ENCODE measurements around the gene NCOA3. TPM values are rescaled to one million over a fixed set of nuclear protein-coding genes. Genes with fewer than 3 reads are reported as not detected.

NCOA3 gene
- total RNA-seq, 1 donor = 53.3 TPM

DNA sequence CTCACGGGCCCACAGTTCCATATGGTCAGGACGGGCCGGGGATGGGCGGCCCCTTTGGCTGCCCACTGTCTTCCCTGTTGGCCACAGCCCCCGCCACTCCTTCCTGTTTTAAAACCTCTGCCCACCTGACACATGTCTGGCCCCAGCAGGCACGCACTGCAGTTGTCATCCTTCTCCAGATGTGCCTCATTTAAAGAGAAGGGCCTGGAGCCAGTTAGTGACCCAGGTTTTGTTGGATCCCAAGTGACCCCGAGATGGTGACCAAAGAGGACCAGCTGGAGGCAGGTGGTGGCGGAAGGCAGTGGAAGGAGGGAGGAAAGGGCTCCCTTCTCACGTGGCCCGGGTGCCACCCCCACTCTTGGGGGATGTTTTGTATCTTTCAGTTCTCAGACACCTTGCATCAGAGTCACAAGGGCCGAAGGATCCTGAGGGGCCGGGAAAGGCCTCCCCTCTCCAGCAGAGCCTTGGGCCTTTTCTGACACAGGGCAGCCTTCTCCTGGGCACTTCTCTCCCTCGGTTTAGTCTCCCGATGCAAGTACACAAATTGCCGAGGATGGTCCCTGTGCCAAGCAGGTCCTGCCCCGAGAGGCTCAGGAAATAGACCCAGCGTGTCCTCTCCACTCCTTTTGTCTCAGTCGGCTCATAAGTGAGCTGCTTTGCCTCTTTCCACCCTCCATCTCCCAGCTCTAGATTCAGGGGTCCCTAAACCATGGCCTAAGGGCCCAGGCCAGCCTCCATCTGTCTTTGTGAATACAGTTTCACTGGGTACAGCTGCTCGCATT lies 166.0 kb downstream of the NCOA3 start:
- TF ChIP-seq, protein P1, sequence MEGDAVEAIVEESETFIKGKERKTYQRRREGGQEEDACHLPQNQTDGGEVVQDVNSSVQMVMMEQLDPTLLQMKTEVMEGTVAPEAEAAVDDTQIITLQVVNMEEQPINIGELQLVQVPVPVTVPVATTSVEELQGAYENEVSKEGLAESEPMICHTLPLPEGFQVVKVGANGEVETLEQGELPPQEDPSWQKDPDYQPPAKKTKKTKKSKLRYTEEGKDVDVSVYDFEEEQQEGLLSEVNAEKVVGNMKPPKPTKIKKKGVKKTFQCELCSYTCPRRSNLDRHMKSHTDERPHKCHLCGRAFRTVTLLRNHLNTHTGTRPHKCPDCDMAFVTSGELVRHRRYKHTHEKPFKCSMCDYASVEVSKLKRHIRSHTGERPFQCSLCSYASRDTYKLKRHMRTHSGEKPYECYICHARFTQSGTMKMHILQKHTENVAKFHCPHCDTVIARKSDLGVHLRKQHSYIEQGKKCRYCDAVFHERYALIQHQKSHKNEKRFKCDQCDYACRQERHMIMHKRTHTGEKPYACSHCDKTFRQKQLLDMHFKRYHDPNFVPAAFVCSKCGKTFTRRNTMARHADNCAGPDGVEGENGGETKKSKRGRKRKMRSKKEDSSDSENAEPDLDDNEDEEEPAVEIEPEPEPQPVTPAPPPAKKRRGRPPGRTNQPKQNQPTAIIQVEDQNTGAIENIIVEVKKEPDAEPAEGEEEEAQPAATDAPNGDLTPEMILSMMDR (IDR thresholded peaks at IDR 0.05; ENCODE audit: insufficient read depth, low read length) = no peak
- H3K4me3 ChIP-seq (ENCODE audit: low read depth, low read length) = no peak overlapping the region
- no peak for DNase-seq (ENCODE audit: low read depth)

DNA sequence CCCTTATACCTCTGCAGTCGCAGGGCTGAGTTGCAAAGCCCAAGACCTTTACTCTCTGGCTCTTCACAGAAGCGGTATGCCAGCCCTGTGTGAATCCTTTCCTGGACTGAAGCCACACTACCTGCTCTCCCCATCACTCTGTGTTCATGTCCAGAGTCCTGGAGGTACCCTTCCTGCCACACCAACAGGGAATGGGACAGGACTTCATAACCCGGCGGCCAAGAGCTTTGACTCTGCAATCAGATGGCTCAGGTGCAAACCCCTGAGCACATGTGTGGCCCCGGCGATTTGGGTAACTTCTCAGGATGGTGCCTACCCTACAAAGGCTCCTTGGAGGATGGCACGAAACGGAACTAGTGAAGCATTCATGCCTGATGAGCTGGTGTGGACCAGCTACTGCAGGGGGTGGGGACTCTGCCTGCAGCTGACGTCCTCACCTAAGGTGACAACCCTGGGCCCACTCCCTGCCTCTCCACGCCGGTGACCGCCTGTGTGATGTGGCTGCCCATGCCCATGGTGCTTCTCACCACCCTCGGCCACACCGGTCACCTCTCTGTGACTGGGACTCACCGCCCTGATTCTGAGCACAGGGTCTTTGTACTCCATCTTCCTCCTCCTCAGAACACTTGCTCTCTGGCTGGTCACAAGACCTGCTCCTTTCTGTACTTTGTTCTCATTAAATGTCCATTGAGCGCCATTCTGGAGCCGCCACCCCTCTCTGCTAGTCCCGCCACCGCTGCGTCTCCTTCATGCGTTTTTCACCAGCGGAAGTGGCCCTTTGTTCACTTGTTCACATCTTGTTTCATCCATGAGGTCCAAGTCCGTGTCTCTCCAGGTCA lies 166.8 kb downstream of the NCOA3 start:
- DNase-seq (ENCODE audit: low read depth) = no peak
- TF ChIP-seq, protein P1 (IDR thresholded peaks at IDR 0.05; ENCODE audit: insufficient read depth, low read length) = no peak
- no peak overlapping the region for H3K4me3 ChIP-seq (ENCODE audit: low read depth, low read length)

DNA sequence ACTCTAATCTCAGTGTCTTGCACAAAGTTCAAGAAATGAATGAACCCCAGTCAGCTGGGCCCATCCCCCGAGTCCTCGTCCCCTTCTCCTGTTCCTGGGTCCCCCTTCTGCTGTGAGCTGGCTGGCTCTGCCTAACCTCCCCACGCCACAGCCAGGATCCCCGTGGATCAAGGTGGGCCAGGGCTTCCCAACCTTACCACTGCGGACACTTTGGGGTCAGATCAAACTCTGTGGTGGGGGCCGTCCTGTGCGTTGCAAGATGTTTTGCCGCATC lies 167.4 kb downstream of the NCOA3 start:
- H3K4me3 ChIP-seq (ENCODE audit: low read depth, low read length) = no peak overlapping the region
- TF ChIP-seq, protein P1 (IDR thresholded peaks at IDR 0.05; ENCODE audit: insufficient read depth, low read length) = no peak
- no peak for DNase-seq (ENCODE audit: low read depth)

DNA sequence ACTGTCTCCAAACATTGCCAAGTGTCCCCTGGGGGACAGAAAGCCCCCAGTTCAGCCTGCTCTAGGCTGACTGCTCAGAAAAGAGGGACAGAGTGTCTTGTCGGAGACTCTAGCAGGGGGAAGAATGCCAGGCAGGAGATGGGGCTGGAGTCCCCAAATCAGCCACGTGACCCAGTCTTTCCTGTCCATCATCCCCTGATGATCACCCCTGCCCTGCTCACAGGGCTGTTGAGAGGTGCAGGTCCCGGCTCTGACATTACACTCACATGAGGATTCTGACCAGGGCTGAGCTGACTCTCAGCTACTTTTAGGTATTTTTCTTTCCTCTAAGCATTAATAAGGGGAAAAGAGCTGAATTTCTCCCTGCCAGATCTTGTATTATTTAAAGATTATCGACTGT lies 167.8 kb downstream of the NCOA3 start:
- TF ChIP-seq, protein P1 (IDR thresholded peaks at IDR 0.05; ENCODE audit: insufficient read depth, low read length) = no peak
- DNase-seq (ENCODE audit: low read depth) = no peak

GRCh38 chr20:47669927-47670890 lies 168.5 kb downstream of the NCOA3 start:
- TF ChIP-seq, protein P1 (IDR thresholded peaks at IDR 0.05; ENCODE audit: insufficient read depth, low read length) = no peak
- DNase-seq (ENCODE audit: low read depth) = no peak
- H3K4me3 ChIP-seq (ENCODE audit: low read depth, low read length) = no peak overlapping the region

More for the DNA sequence above, 167.8 kb downstream of the NCOA3 start:
- H3K4me3 ChIP-seq (ENCODE audit: low read depth, low read length) = no peak overlapping the region

GRCh38 chr20:47670913-47671312 lies 169.2 kb downstream of the NCOA3 start:
- no peak for DNase-seq (ENCODE audit: low read depth)
- no peak overlapping the region for H3K4me3 ChIP-seq (ENCODE audit: low read depth, low read length)
- TF ChIP-seq, protein P1 (IDR thresholded peaks at IDR 0.05; ENCODE audit: insufficient read depth, low read length) = no peak

Measured in fibroblast of the aortic adventitia (primary cell).